Thyroid gland (tissue), 4 donors: ENCODE results near the gene TCERG1L. TPM values are rescaled to one million over a fixed set of nuclear protein-coding genes. Genes with fewer than 3 reads are reported as not detected.

ENCODE experiments used
- DNase-seq, 2 donors: peaks; one replicate each; pipeline ENCODE4 v3.0.0-alpha.2; 2019
- H3K27ac ChIP-seq, 3 donors: fragments of 200-600 bp; sonication (generic); 1 replicate in 2 of 3; 2 replicates in 1 of 3; pipeline ENCODE4 v1.5.1; 2016 to 2019; ENCODE audit warnings: mild to moderate bottlenecking in 1 of 3, moderate library complexity in 1 of 3
- H3K27me3 ChIP-seq: fragments of 200-600 bp; sonication (generic); one replicate; pipeline ENCODE4 v1.5.1; 2019
- H3K36me3 ChIP-seq, 2 donors: fragments of 200-600 bp; sonication (generic); one replicate each; pipeline ENCODE4 v1.5.1; 2016 to 2019
- H3K4me1 ChIP-seq, 2 donors: fragments of 200-600 bp; sonication (generic); one replicate each; pipeline ENCODE4 v1.5.1; 2017 to 2019
- H3K4me3 ChIP-seq, 3 donors: fragments of 200-600 bp; sonication (generic); replicated peaks in 1 of 3; 1 replicate in 2 of 3; 2 replicates in 1 of 3; pipeline ENCODE4 v1.5.1; 2016; ENCODE audit warnings: mild to moderate bottlenecking in 1 of 3
- H3K9me3 ChIP-seq: fragments of 200-600 bp; sonication (generic); one replicate; pipeline ENCODE4 v1.5.1; 2017
- POLR2A ChIP-seq, 2 donors: fragments of 450-650 bp; IDR thresholded peaks; one replicate each; pipeline ENCODE4 v1.6.1; 2017; ENCODE audit warnings: antibody characterized with exemption in 2 of 2, mild to moderate bottlenecking in 2 of 2, moderate library complexity in 1 of 2
- WGBS, 2 donors: methylation state at CpG; one replicate each; pipeline ENCODE4 v1.1.5; 2017; 5-methylcytosine and 5-hydroxymethylcytosine counted together
- intact Hi-C: fragments of 100-400 bp; cut with DNase I; formaldehyde crosslinking; loops from one replicate; pipeline ENCODE4 v1.15.1; 2023
- total RNA-seq, 4 donors: library from RNA; depleted of rRNA; stranded (reverse); fragments of >200 nt; gene quantifications; one replicate each; pipeline ENCODE4 v1.2.3, GENCODE V29; 2016
- TF ChIP-seq, protein P1 (sequence below), 6 experiments: fragments of 200-600 bp in 3 of 6; fragments of 450-650 bp in 3 of 6; sonication (generic) in 3 of 6; IDR thresholded peaks; one replicate each; pipeline ENCODE4 v1.5.1; 2016 to 2019; ENCODE audit warnings: antibody characterized with exemption in 6 of 6, mild to moderate bottlenecking in 2 of 6, inconsistent platforms in 1 of 6, moderate library complexity in 1 of 6

The TCERG1L gene, protein sequence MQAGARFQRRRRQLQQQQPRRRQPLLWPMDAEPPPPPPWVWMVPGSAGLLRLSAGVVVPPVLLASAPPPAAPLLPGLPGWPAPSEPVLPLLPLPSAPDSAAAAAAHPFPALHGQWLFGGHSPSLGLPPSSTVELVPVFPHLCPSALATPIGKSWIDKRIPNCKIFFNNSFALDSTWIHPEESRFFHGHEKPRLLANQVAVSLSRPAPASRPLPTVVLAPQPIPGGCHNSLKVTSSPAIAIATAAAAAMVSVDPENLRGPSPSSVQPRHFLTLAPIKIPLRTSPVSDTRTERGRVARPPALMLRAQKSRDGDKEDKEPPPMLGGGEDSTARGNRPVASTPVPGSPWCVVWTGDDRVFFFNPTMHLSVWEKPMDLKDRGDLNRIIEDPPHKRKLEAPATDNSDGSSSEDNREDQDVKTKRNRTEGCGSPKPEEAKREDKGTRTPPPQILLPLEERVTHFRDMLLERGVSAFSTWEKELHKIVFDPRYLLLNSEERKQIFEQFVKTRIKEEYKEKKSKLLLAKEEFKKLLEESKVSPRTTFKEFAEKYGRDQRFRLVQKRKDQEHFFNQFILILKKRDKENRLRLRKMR
- 10 to 100 TPM in 2 of 4 donors, 1 to 10 TPM in 2; 4.3 to 23.6 (median 8.2) TPM for total RNA-seq

DNA sequence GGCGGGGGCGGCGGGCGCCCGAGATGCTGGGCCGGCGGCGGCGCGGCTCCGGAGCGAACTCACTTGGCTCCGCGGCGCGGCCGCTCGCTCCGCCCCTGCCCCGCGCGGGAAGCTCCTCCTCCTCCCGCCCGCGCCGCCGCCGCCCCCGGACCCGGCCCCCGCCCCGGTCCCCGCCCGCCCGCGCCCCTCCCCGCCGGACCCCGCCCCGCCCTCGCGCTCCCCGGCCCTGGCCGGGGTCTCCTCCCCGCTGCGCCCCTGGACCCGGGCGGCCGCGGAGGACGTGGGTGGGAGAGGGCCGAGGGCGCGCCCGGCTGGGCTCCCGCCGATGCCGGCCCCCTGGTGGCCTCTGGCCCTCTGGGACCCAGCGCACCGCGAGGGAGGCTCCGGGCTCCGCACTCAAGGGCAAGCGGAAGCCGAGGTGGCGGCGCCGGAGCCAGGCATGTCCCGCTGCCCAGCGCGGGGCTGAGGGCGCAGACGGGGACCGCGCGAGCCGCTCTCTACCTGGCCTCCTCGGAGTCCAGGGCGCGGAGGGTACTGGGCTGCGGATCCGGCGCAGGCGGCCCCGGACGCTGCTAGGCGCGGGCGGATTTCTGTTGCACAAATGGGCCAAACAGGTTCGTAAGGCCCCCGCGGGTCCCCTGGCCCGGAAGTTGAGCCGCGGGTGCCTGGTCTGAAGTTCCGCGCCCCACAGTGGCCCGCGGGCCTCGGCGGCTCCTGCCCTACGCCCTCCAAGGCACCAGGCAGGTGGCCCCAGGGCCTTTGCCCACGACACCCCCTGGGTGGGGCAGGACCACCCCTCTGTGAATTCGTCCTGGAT, at the start of gene TCERG1L:
Gene TCERG1L, minus strand, starts transcription at position 61 of the 817 bp plus-strand sequence. CDS start 86 bp downstream, outside the sequence.
- no peak for TF ChIP-seq POLR2A (IDR thresholded peaks at IDR 0.05)
- TF ChIP-seq, protein P1, sequence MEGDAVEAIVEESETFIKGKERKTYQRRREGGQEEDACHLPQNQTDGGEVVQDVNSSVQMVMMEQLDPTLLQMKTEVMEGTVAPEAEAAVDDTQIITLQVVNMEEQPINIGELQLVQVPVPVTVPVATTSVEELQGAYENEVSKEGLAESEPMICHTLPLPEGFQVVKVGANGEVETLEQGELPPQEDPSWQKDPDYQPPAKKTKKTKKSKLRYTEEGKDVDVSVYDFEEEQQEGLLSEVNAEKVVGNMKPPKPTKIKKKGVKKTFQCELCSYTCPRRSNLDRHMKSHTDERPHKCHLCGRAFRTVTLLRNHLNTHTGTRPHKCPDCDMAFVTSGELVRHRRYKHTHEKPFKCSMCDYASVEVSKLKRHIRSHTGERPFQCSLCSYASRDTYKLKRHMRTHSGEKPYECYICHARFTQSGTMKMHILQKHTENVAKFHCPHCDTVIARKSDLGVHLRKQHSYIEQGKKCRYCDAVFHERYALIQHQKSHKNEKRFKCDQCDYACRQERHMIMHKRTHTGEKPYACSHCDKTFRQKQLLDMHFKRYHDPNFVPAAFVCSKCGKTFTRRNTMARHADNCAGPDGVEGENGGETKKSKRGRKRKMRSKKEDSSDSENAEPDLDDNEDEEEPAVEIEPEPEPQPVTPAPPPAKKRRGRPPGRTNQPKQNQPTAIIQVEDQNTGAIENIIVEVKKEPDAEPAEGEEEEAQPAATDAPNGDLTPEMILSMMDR (IDR thresholded peaks at IDR 0.05): peak in 3 of 6 experiments; percentile 24 to 37 (median 30)
- H3K4me3 ChIP-seq: peak within 1 kb of the TSS; percentile 25 to 54 (median 29)
- H3K27ac ChIP-seq: peak within 1 kb of the TSS in 2 of 3 donors; percentile 46 to 84
- 7% methylated on average over 25 of the region's 104 CpGs; no CpG with 5 or more reads in 1 of the 2 donors for WGBS, 2 donors
- no peaks in the 10 kb centered on the region for H3K9me3 ChIP-seq
- H3K36me3 ChIP-seq: no peaks in the 10 kb centered on the region
- intact Hi-C loops: loop anchor here (10.0 kb wide), 1 partner anchor 177 kb away; no protein-coding TSS in a partner anchor
- peaks cover 4 to 9% of the 10 kb centered on the region in 2 donors for H3K4me1 ChIP-seq
- H3K27me3 ChIP-seq: no peaks in the 10 kb centered on the region
- DNase-seq: peak; percentile 58 to 66

DNA sequence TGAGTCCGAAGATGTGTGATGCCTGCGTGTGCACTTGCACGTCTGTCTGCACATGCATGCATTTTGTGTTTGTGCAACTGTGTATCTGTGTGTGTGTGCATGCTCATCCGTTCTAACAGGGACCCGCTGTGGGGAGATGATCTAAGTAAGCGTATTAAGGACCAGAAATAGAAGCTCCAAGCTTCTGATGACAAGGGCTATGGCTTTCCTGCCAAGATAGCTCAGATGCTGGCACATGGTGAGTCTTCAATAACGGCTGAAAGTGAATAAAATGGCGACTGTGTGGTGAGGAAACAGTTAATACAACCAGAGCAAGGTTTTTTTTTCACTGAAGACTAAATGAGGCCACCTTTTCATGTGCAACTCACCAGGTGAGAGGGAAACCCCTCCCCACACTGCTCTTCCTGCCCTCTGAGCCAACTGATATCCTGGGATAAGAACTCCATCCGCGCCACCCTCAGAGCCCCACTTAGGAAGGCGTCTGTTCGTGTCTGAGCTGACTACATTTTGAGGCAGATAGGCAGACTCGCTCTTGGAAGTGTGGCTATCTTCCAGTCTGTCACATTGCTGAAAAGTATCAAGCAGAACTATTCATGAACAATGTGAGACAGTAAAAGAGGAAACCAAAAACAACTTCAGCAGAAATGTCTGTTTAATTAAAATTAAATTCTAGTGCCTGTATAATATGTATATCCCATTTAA, 47.4 kb upstream of the TCERG1L start:
- intact Hi-C loops: no loop called here
- no peak for DNase-seq
- Histone ChIP-seq H3K9me3 (no peaks in the 10 kb centered on the region), H3K27ac (no peak overlapping the region), H3K36me3 (no peaks in the 10 kb centered on the region), H3K4me3 (no peak overlapping the region), H3K27me3 (no peaks in the 10 kb centered on the region), H3K4me1 (no peaks in the 10 kb centered on the region)
- 45 to 48% methylated on average over 13 of the region's 13 CpGs for WGBS, 2 donors
- TF ChIP-seq POLR2A (IDR thresholded peaks at IDR 0.05): no peak
- TF ChIP-seq, protein P1 (IDR thresholded peaks at IDR 0.05): no peak

DNA sequence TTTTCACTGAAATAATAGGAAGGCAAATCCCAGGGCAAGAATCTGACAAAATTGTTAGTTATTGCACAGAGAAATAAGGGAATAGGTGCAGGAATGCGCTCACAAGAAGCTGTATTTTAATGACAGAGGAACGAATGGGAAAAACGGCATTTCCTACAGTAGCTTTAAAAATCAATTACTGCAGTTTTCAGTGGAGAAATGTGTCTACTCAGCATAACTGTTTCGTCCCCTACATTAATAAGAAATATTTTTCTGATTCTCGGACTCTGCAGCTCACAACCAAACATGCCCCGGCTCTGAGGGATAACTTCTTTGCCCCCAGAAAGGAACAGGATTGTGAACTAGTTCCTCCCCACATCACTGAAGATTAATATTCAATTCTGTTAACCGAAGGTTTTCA, 44.9 kb upstream of the TCERG1L start:
- Histone ChIP-seq H3K27me3 (no peaks in the 10 kb centered on the region), H3K4me3 (no peak overlapping the region), H3K9me3 (no peaks in the 10 kb centered on the region), H3K4me1 (no peaks in the 10 kb centered on the region), H3K27ac (no peak overlapping the region), H3K36me3 (no peaks in the 10 kb centered on the region)
- intact Hi-C loops: no loop called here
- no peak for DNase-seq
- WGBS, 2 donors: 77 to 79% methylated on average over 7 of the region's 7 CpGs
- TF ChIP-seq POLR2A (IDR thresholded peaks at IDR 0.05): no peak
- TF ChIP-seq, protein P1 (IDR thresholded peaks at IDR 0.05): no peak

DNA sequence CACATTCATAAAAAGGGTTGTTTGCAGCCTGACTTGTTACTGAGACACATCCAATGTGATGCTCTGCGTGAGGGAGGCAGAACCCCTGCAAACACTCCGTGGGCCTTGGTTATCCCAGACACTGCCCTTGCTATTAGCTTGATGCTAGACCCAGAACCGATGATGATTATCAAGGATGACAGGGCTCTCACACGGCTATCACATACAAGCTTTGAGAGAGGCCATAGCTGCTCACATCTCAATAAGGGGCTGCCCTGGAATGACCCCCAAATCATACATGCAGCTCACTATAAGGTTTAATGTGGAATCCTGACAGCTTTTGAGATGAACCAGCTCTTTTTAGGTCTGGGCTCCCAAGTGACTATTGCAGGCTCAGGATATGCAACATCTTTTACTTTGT, 44.4 kb upstream of the TCERG1L start:
- intact Hi-C loops: no loop called here
- Histone ChIP-seq H3K4me3 (no peak overlapping the region), H3K4me1 (no peaks in the 10 kb centered on the region), H3K27ac (no peak overlapping the region), H3K9me3 (no peaks in the 10 kb centered on the region), H3K36me3 (no peaks in the 10 kb centered on the region), H3K27me3 (no peaks in the 10 kb centered on the region)
- TF ChIP-seq, protein P1 (IDR thresholded peaks at IDR 0.05): no peak
- no peak for TF ChIP-seq POLR2A (IDR thresholded peaks at IDR 0.05)
- no peak for DNase-seq
- WGBS, 2 donors: 80 to 88% methylated on average over 2 to 4 of the region's 4 CpGs
